Activated T-cell treated with anti-CD3 and anti-CD28 coated beads, Interleukin-2, amount 50 U/mL, for 48 hours (primary cell): ENCODE results near the gene ADAM8.

Source experiments
- DNase-seq, 2 experiments: peaks; one replicate each; pipeline ENCODE4 v3.0.0-alpha.2; 2020

Gene ADAM8

DNA sequence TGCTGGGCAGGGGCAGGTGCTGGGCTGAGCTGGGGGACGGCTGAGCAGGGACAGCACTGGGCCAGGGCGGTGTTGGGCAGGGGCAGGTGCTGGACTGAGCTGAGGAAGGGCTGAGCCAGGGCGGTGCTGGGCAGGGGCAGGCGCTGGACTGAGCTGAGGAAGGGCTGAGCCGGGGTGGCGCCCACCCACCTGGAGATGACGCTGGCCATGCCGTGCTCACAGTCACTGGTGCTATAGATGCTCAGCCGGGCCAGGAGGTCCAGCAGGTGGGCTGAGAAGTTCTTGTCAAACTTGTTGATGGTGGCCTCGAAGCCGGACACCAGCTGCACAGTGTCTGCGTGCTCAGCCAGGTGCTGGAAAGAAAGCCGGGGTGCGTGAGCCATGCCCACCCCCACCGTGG lies 4.4 kb upstream of the ADAM8 start:
- DNase-seq: no peak

DNA sequence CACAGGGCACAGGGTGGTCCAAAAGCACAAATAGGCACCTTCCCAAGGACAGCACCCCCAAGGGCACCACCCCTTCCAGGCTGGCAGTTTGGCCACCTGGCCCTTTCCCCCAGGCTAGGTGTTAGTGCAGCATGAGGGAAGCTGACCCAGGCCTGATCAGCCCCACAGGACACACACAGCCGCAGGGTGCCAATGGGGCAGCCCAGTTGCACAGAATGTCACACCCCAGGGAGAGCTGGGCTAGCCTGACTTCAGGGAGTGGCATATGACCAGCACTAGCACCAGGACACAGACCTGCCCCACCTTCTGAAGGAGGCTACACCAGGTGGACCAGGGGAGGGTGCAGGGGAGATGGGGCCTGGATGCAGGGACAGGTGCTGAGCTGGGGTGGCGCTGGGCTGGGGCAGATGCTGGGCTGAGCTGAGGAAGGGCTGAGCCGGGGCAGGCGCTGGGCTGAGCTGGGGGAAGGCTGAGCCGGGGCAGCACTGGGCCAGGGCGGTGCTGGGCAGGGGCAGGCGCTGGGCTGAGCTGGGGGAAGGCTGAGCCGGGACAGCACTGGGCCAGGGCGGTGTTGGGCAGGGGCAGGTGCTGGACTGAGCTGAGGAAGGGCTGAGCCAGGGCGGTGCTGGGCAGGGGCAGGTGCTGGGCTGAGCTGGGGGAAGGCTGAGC lies 3.9 kb upstream of the ADAM8 start:
- DNase-seq: no peak

DNA sequence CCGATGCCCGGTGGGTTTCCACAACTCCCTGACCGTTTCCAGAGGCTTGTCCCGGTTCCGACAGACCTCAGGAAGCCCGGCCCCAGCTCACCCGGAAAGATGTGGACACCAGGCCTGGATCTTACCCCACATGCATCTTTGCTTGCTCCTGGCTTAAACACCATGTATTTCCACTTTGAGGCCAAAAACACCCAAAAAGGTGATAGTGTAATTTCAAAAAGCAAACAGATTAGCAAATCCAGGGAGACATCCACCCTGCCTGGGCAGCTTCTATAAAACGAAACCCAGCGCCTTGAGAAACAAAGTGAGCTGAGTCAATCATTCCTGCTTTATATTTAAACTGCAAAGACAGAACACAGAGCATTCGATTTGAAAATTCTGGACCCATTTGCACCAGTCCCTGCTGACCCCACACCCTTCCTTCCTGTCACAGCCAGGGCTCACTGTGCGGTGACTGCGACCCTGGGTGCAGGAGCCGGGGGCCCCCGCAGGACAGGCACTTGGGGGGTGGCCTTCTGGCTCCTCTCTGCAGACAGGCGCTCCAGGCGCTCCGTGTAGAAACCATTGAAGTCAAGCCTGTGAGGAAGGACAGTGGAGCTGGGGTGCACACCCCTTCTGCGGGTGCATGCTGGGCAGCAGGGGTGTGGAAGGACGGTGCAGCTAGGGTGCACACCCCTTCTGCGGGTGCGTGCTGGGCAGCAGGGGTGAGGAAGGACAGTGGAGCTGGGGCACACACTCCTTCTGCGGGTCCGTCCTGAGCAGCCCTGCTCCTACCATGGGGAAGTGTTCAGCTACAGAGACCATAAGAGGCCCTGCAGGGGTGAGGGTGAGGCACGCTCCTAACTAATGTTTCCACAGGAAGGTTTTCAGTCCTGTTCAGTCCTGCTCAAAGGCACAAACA lies 2.9 kb upstream of the ADAM8 start:
- DNase-seq: no peak

DNA sequence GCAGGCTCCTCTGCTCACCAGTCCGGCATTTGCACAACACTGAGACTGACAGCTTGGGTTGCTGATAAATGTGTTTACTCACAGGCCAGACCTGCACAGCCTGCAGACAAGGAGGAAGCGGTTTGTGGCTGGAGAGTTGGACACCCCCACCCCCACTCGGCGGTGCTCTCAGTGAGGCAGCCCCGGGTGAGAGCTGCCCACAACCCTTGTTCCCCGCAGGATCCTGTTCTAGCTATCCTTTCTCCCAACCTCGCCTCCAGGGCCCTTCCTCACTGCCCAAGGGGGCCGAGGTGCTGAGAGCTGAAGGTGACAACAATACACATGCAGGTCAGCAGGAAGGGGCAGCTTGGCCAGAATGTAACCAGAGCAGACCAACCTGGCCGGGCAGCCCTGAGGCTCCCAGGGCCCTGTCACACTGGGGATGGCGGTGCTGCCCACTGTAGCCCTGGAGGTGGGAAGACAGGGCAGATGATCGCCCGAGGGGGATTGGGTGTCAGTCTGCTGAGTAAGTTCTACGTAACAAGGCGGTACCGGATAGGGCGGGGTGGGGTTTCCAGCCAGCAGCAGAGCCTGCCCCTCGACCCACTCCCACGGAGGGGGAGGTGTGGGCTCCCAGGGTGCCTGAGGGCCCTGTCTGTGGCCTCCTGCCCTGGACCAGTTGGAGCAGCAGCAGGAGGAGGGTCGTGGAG lies 2.1 kb upstream of the ADAM8 start:
- peak; percentile 70 to 73 for DNase-seq

DNA sequence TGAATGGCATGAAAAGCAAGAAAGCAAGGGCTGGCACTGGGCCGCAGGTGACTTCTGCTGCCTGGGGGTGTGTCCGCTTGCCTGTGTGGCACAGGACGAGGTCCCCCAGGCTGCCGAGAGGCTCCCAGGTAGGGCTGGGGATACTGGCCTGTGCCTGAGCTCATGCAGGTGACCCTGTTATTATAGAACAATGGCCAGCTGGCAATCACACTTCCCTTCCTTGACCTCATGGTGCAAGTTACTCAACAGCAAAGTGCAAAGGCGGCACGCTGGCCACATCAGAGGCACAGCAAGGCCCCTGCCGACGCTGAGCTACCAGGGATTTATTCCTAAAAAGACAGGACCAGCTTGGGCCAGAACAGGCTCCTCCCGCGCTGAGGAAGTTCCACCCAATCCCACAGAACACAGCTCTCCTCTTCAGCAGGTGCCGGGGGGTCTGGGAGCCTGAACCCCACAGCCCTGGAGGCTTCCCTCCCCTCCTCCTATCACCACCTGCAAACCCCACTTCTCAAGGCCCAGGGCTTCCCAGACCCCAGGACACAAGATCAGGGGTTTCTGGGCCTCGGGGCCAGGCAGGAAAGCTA lies 1.4 kb upstream of the ADAM8 start:
- no peak for DNase-seq

DNA sequence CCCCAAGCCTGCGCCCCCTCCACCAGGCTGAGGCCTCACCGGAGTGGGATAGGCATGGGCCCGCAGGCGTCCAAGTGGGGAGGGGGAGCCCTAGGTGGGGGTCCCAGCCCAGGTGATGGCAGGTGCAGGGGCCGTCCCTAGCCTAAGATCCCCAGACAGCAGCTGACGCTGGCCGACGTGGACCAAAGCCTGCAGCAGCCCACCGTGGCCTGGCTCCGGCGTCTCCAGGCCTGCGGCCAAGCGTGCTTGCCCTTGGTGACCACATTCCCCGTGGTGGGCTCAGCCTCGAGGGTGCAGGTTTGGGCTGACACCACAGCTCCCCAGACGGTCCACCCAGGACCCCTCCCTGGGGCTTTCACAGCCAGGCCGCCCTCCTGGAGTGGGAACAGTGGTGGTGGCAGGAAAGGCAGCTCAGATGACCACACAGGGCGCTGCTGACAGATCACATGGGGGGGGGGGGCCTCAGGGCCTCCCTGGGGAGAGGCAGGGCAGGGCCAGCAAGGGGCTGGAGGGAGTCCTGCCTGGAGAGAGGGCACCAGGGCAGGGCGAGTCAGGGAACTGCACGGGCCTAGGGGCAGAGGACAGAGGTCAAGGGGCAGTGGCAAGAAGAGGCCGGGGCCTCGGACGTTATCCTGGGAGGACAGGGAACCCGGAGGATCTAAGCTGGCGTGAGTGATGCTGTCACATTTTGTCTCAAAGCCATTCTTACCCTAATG lies 767 bp upstream of the ADAM8 start:
- no peak for DNase-seq

DNA sequence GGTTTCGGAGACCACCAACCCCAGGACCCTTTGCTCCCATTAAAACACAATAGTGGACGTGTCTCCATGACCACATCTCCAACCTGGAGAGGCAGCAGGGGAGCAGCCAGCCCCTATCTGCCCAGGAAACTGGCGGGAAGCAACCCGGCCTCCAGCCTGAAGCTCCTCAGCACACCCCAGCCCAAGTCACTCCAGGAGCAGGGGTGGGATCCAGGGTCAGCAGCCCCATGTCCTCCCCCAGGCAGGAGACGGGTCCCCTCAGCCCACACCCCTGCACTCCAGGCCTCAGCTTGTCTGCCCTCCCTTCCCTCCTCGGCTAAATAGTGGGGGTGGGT lies 601 bp downstream of the ADAM8 start:
- DNase-seq: no peak

DNA sequence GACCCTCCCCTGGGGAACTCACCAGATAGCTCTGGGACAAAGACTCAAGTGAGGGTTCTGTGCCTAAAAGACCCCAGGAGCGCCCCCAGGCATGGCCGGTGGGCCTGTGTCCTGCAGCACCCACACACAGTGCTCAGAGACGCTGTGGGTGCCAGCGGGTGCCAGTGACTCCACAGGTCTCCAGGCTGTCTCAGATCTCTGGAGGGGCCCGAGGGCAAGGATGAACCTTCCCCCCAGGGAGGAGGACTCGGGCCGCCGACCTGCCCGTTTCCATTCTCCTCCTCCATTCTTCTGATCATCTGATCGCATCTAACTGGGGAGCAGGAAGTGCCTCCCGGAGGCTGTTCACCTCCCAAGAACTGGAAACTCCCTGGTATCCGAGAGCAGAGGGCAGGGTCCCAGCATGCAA lies 980 bp downstream of the ADAM8 start:
- DNase-seq: peak; percentile 76 to 81

DNA sequence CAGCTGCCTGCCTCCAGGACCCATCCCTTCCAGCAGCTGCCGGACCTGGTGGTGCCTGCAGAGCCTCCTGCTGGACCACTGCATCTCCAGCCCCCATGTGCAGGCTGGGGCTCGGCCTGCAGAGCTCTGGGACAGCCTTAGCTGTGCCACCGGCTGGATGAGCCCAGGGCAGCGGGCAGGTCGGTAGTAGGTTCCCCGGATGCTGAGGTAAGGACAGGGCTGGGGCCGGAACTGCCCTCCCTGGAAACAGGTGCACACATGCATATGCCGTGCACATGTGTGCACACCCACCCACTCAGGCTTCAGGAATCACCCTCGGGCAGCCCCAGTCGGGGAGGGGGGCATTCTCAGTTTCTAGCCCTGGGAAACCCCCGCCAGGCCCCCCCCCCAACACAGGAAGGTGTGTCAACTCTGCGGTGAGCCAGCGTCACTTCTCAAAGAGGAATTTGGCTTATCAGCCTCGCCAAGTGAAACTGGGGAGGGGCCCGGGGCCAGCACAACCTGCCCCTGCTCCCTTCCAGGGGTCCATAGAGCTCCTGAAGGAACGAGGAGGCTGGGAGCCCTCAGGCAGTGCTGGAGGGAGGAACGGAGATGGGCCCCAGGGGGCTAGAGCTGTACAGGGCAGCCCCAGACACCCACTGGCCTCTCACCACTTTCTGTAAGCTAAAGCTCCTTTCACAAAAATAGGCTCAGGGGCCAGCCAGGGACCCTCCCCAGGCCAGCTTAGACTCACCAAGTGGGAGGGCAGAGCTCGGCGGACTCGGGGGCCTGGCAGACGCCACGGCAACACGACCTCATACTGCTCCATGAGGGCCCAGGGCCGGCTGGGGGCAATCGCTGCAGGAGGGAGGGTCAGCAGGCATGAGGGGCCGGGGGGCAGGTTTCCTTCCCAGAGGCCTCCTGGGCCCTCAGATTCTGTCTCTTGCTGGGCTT lies 1.7 kb downstream of the ADAM8 start:
- peak; percentile 89 to 90 for DNase-seq

DNA sequence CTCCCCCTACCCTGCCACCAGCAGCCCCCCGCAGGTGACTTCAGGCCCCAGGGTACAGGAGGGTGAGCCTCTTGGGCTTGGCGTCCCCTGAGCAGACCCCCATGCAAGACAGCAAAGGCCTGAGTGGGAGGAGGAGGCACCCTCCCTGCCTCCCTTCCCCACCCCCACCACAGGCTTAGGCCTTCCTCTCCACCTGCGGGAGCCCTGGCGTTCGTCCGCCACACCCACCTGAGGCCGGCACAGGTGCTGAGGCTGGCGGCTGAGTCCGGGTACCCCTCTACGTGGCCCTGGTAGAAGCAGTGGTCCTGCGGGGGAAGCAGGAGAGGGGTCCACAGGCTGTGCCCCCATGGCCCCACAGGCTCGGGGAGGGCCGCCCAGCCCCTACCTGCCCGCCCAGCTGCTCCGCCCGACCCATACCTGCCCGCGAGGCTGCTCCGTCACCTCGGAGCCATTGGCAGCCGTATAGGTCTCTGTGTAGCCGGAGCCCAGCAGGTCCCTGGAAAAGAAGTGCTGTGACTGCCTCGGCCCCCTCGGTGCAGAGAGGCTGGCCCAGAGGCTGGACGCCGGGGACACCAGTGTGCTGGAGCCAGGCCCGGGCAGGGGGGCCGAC lies 3.0 kb downstream of the ADAM8 start:
- no peak for DNase-seq

DNA sequence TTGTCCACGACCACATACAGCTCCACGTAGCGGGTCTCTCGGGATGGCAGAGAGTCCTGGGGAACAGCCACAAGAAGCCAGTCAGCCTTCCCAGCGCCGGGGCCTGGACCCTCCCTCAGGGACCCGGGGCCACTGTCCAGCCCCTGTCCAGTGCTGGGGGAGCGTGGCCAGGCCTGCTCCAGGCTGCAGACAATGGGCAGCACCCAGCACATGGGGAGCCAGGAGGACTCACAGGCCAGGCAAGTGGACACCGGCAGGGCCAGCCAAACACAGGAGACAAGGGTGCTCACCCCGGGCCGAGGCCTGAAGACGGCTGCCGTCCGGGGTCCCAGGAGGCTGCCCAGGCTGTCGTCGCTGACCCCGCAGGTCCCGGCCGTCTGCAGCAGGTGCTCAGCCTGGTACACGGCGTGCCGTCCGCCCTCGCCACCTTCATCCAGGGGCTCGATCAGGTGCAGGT lies 3.7 kb downstream of the ADAM8 start:
- no peak for DNase-seq

DNA sequence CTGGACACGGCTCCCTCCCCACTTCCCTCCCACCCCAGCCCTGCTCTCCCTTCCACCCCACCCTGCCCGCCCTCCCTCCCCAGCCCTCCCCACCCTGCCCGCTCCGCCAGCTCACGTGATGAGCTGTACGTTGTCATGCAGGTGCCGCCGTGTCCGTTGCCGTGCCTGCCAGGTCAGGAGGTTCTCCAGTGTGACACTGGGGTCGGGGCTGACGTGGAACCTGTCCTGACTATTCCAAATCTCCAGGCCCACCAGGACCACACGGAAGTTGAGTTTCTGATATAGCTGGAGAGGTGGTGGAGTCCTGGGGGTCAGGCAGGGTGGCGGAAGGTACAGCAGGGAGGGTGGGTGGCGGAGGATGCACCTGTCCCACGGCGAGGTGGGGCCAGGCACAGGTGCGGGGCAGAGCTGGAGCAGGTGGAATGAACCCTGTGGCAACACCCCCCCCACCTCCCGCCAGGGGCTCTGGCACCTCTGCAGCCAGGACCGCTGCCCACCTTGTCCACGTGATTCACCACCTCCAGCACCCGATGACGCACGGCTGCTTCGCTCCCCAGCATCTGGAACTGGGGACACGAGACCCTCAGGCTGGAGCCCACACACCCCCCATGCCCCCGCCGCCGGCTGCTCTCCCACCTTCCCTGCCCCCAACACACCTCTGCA lies 4.2 kb downstream of the ADAM8 start:
- no peak for DNase-seq

DNA sequence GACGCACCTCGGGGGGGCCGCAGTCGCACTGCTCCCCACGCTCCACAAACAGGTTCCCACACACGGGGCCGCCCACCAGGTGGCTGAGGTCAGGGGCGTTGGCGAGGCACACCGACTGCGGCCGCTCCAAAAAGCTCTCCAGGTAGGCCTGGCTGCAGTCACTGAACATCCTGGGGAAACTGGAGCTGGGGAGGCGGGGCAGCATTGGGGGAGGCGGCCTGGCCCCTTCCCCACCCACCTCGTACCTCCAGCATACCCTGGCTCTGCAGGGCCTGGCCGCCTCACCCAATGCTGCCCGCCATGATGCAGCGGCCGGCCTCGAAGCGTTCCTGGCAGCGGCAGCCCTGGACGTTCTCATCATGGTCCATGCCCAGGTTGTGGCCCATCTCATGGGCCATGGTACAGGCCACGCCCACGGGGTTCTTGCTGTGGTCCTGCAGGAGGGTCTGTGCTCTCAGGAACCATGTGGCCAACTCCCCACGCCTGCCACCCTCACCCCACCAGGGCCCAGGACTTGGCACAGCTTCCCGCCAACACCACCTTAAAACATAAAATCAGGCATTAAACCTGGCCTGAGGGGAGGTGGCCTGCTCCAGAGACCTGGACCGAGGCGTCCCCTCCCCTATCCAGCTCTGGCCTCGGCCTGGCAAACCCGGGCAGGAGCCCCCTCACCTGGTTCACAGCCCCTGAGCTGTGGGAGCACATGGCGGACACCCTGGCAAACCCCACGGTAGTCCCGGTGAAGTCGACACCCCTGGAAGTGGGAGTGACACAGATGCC lies 5.0 kb downstream of the ADAM8 start:
- no peak for DNase-seq

DNA sequence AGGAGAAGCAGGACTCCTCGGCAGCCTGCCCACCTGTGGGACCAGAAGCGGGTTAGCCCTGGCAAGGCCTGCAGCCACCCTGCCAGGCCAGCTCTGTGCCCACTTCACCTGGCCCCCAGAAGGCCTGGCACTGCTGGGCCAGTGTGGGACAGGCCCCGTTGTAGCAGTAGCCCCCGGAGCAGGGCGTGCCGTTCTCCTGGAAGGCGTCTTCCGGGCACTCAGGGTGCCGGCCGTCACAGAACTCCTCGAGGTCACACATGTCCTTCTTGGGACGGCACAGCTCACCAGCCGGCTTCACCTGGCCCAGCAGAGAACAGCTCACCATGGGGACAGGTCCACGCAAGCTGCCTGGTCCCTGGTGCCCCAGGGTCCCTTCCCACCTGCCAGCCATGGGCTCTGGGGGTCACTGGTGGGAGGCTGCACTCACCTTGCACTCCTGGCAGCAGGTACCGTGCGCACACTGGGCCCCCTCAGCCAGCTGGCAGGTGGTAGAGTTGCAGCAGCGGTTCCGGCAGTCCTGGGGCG lies 5.8 kb downstream of the ADAM8 start:
- DNase-seq: no peak

DNA sequence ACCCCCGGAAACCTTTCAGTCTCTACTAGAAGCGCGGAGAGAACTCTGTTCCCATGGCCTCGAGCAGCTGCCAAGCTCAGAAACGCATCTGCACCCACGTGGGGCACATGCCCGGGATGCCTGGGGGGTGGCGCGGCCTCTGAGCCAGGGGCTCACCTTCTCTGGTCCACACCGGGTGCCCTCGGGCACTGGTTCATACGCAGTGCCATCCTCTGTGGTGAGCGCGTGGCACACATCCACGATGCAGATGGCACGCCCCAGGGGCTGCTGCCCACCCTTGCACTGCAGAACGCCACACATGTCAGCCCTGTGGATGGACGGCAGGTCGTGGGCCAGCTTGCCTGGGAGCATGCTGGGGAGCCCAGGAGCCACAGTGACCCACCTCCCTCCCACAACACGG lies 6.5 kb downstream of the ADAM8 start:
- no peak for DNase-seq

DNA sequence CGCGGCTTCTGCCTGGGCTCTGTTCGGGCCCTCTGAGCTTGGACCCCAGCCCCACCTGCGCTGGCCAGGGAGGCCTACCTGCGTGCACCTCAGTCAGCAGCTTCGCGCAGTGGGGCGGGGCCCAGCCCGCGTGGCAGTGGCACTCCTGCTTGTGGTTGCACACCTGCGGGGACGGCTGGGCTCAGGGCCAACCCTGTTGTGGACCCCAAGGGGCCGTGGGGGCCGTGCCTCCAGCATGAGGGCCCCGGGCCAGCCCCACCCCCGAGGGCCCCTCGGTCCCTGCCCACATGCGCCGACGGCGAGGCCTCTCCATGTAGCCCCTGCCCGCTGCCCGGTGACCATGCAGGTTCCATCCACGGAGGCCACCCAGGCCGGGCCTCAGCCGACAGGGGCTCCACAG lies 7.3 kb downstream of the ADAM8 start:
- DNase-seq: no peak

DNA sequence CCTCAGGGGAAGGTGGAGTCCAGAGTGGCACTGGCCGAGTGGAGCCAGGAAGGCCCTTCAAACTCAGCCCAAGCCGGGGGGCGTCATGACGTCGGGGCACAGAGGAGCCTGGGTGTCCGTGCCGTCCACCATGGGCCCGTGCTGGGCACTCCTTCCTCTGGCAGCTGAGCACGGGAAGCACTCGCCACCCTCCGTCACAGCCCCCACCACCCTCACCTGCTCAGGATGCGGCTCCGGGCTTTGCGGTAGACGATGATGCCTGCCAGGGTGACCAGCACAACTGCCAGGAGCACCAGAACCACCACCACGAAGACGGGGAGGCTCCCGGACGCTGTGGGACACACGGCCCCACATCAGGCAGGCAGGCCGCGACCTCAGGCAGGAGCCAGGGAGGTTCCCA lies 8.1 kb downstream of the ADAM8 start:
- no peak for DNase-seq

DNA sequence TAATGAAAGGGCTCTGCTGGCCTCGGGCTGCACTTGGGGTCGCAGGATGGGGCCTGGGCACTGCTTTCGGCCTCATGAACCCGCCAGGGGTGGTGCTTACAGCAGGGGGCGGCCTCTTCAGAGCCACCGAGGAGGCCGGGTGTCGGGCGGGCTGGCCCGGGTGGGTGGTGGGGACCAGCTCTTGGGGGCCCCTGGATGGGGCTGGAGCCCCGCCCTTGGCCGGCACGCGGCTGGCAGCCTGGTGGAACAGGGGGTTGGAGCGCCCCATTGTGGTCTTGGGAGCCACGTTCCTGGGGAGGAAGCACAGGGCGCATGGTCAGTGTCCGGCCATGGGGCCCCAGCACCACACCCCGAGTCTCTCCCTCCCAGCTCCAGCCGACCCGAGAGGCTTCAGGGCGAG lies 8.8 kb downstream of the ADAM8 start:
- DNase-seq: no peak

DNA sequence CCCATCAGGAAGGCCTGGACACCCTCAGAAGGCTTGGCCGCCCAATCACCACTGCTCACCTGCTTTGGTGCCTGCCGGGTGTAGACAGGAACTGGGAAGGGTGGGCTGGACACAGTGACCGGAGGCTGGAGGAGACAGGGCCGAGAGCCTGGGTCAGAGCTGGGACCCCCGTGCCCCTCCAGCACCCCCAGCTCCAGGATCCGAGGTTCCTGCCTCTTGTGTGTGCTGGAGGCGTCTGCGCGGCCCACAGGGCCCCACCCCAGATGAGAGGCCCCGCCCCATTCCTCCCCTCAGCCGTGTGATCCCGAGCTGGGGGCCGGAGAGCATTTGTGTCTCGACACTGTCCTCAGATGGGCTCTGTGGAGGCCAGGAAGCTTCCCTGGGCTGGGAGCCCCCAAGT lies 9.4 kb downstream of the ADAM8 start:
- no peak for DNase-seq
